Fibroblast of villous mesenchyme (primary cell): ENCODE data around the gene GPN1. TPM values are rescaled to one million over a fixed set of nuclear protein-coding genes. Genes with fewer than 3 reads are reported as not detected.

Source experiments
- DNase-seq: peaks from one replicate; pipeline ENCODE4 v3.0.0-alpha.2; 2010; ENCODE audit warnings: low read depth
- H3K4me3 ChIP-seq: 2 replicates; pipeline ENCODE4 v1.5.1; 2011; ENCODE audit warnings: low read depth, mild to moderate bottlenecking, low read length
- CTCF ChIP-seq: IDR thresholded peaks from 2 replicates; pipeline ENCODE4 v1.5.1; 2012; ENCODE audit warnings: low read depth, mild to moderate bottlenecking, low read length; ENCODE audit not compliant: insufficient read depth
- small RNA-seq: library from RNA; depleted of rRNA; stranded (forward); fragments of <200 nt; gene quantifications from one replicate; pipeline ENCODE3, GENCODE V24; 2012
- total RNA-seq: library from RNA; depleted of rRNA; stranded (reverse); fragments of >200 nt; gene quantifications from 2 replicates; pipeline ENCODE4 v1.2.3, GENCODE V29; 2012

Gene GPN1
- total RNA-seq, 1 donor, result 35.0 TPM

- no peak for DNase-seq
- no peak overlapping the region for H3K4me3 ChIP-seq
- TF ChIP-seq CTCF, result no peak
Measured at GRCh38 chr2:27690052-27690451, 61.2 kb downstream of the GPN1 start.

GRCh38 chr2:27697660-27698059, 68.8 kb downstream of the GPN1 start:
- no peak for TF ChIP-seq CTCF
- no peak for DNase-seq
- no peak overlapping the region for H3K4me3 ChIP-seq

Small RNAs within 50 kb of the gene (small RNA-seq; reads per million reads assigned to genes)
- not detected for gene RF00340

Other genes starting within 250 kb of the GPN1 start
- gene ZNF513, start 248.3 kb upstream of the GPN1 start, total RNA-seq, result 11.7 and 11.9 TPM in 2 replicates
- 60.6 and 63.9 TPM in 2 replicates for gene PPM1G, start 219.5 kb upstream of the GPN1 start, total RNA-seq
- gene NRBP1, start 200.4 kb upstream of the GPN1 start, total RNA-seq, result 110 and 125 TPM in 2 replicates
- not detected in 2 replicates for gene KRTCAP3, start 186.7 kb upstream of the GPN1 start, total RNA-seq
- 18.0 and 18.1 TPM in 2 replicates for gene IFT172, start 139.3 kb upstream of the GPN1 start, total RNA-seq
- gene FNDC4, start 133.8 kb upstream of the GPN1 start, total RNA-seq, result 8.6 and 11.6 TPM in 2 replicates
- 0.32 TPM in 1 of 2 replicates, not detected in the other for gene GCKR, start 132.2 kb upstream of the GPN1 start, total RNA-seq
- 23.2 and 33.2 TPM in 2 replicates for gene ZNF512, start 46.0 kb upstream of the GPN1 start, total RNA-seq
- 1.3 and 1.9 TPM in 2 replicates for gene CCDC121, start within 50 bp of the GPN1 start, total RNA-seq
- 36.1 and 38.4 TPM in 2 replicates for gene SUPT7L, start 34.6 kb downstream of the GPN1 start, total RNA-seq
- 28.7 and 31.1 TPM in 2 replicates for gene SLC4A1AP, start 34.8 kb downstream of the GPN1 start, total RNA-seq
- 112 and 119 TPM in 2 replicates for gene MRPL33, start 142.7 kb downstream of the GPN1 start, total RNA-seq